K562 (cell line): ENCODE measurements around the gene SKIDA1. TPM values are rescaled to one million over a fixed set of nuclear protein-coding genes. Genes with fewer than 3 reads are reported as not detected.

Source experiments
- ARHGAP35 ChIP-seq: fragments of 450-650 bp; IDR thresholded peaks from 2 replicates; pipeline ENCODE4 v1.6.1; 2018; ENCODE audit not compliant: partially characterized antibody
- CEBPZ ChIP-seq: fragments of 150-350 bp; IDR thresholded peaks from 2 replicates; pipeline ENCODE4 v1.6.1; 2014; ENCODE audit warnings: low read depth, mild to moderate bottlenecking, low read length, borderline replicate concordance
- JUNB ChIP-seq: fragments of 450-650 bp; formaldehyde crosslinking; conservative IDR thresholded peaks from 2 replicates; pipeline ENCODE4 v1.4.0; 2020; ENCODE audit warnings: mild to moderate bottlenecking
- MED1 ChIP-seq: sonication (generic); formaldehyde crosslinking; IDR thresholded peaks from 2 replicates; pipeline ENCODE4 v1.8.1; 2023; ENCODE audit warnings: missing genetic modification reagents, borderline replicate concordance
- MEIS2 ChIP-seq: fragments of 450-650 bp; IDR thresholded peaks from 2 replicates; pipeline ENCODE4 v1.6.1; 2014; ENCODE audit warnings: mild to moderate bottlenecking; ENCODE audit not compliant: partially characterized antibody
- NR3C1 ChIP-seq: sonication (generic); formaldehyde crosslinking; IDR thresholded peaks from 2 replicates; pipeline ENCODE4 v1.8.1; 2022; ENCODE audit warnings: missing genetic modification reagents
- PKNOX1 ChIP-seq: fragments of 450-650 bp; IDR thresholded peaks from 2 replicates; pipeline ENCODE4 v1.6.1; 2016
- RBM34 ChIP-seq: fragments of 200-400 bp; formaldehyde crosslinking; IDR thresholded peaks from 2 replicates; pipeline ENCODE4 v1.6.1; 2018; ENCODE audit warnings: low read length, borderline replicate concordance; ENCODE audit not compliant: insufficient read depth
- SMAD2 ChIP-seq: fragments of 150-350 bp; IDR thresholded peaks from 2 replicates; pipeline ENCODE4 v1.6.1; 2014; ENCODE audit warnings: low read depth, mild to moderate bottlenecking, low read length
- ZC3H8 ChIP-seq: fragments of 450-650 bp; IDR thresholded peaks from 2 replicates; pipeline ENCODE4 v1.6.1; 2017
- polyA plus RNA-seq, 8 experiments: library from polyadenylated mRNA; depleted of rRNA in 4 of 8; stranded (reverse) in 5 of 8; unstranded in 3 of 8; fragments of >200 nt; fragmentation: Nextera tagmentation in 2 of 8; fragmentation: Illumina TruSeq in 1 of 8; extraction: Ambion mirVana in 2 of 8; extraction: Trizol in 1 of 8; gene quantifications; 2 replicates each; pipeline versions ENCODE4 v1.2.1 to v1.2.3, GENCODE V29; 2011 to 2014; ENCODE audit warnings: inconsistent platforms in 1 of 8, missing spikeins in 1 of 8
- total RNA-seq, 7 experiments: library from RNA; depleted of rRNA in 6 of 7; stranded (reverse); fragments of >200 nt in 6 of 7; fragmentation: Illumina TruSeq in 2 of 7; extraction: Trizol in 2 of 7; gene quantifications; 2 replicates each; pipeline versions ENCODE4 v1.2.1 to v1.2.3, GENCODE V29; 2011 to 2021; ENCODE audit warnings: low replicate concordance in 1 of 7
- TF ChIP-seq, protein P1 (sequence below): fragments of 450-650 bp; IDR thresholded peaks from 2 replicates; pipeline ENCODE4 v1.7.1; 2018; ENCODE audit warnings: mild to moderate bottlenecking, low read depth; ENCODE audit not compliant: partially characterized antibody
- TF ChIP-seq, protein P2 (sequence below): fragments of 150-350 bp; conservative IDR thresholded peaks from 2 replicates; pipeline ENCODE4 v1.6.1; 2014; ENCODE audit warnings: low read length
- TF ChIP-seq, protein P3 (sequence below): fragments of 250-450 bp; sonication (Bioruptor Pico); IDR thresholded peaks from 2 replicates; pipeline ENCODE4 v1.5.0; 2021; ENCODE audit warnings: mild to moderate bottlenecking, moderate library complexity

Gene SKIDA1
- total and polyA plus RNA-seq, 9 of the 15 experiments (the other 6 are each of a cell fraction or from before 2014, with no cell fraction given) = 0.05 to 1.1 (median 0.42) TPM

- TF ChIP-seq PKNOX1 (peak; percentile 83), RBM34 (no peak), JUNB (CRISPR knock-in tag) (no peak), CEBPZ (no peak), ZC3H8 (no peak), SMAD2 (no peak), MED1 (no peak), MEIS2 (peak; percentile 92), ARHGAP35 (no peak), NR3C1 (no peak)
- TF ChIP-seq, protein P1, sequence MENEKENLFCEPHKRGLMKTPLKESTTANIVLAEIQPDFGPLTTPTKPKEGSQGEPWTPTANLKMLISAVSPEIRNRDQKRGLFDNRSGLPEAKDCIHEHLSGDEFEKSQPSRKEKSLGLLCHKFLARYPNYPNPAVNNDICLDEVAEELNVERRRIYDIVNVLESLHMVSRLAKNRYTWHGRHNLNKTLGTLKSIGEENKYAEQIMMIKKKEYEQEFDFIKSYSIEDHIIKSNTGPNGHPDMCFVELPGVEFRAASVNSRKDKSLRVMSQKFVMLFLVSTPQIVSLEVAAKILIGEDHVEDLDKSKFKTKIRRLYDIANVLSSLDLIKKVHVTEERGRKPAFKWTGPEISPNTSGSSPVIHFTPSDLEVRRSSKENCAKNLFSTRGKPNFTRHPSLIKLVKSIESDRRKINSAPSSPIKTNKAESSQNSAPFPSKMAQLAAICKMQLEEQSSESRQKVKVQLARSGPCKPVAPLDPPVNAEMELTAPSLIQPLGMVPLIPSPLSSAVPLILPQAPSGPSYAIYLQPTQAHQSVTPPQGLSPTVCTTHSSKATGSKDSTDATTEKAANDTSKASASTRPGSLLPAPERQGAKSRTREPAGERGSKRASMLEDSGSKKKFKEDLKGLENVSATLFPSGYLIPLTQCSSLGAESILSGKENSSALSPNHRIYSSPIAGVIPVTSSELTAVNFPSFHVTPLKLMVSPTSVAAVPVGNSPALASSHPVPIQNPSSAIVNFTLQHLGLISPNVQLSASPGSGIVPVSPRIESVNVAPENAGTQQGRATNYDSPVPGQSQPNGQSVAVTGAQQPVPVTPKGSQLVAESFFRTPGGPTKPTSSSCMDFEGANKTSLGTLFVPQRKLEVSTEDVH = peak; percentile 34
- TF ChIP-seq, protein P2, sequence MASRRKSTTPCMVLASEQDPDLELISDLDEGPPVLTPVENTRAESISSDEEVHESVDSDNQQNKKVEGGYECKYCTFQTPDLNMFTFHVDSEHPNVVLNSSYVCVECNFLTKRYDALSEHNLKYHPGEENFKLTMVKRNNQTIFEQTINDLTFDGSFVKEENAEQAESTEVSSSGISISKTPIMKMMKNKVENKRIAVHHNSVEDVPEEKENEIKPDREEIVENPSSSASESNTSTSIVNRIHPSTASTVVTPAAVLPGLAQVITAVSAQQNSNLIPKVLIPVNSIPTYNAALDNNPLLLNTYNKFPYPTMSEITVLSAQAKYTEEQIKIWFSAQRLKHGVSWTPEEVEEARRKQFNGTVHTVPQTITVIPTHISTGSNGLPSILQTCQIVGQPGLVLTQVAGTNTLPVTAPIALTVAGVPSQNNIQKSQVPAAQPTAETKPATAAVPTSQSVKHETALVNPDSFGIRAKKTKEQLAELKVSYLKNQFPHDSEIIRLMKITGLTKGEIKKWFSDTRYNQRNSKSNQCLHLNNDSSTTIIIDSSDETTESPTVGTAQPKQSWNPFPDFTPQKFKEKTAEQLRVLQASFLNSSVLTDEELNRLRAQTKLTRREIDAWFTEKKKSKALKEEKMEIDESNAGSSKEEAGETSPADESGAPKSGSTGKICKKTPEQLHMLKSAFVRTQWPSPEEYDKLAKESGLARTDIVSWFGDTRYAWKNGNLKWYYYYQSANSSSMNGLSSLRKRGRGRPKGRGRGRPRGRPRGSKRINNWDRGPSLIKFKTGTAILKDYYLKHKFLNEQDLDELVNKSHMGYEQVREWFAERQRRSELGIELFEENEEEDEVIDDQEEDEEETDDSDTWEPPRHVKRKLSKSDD = no peak
- TF ChIP-seq, protein P3, sequence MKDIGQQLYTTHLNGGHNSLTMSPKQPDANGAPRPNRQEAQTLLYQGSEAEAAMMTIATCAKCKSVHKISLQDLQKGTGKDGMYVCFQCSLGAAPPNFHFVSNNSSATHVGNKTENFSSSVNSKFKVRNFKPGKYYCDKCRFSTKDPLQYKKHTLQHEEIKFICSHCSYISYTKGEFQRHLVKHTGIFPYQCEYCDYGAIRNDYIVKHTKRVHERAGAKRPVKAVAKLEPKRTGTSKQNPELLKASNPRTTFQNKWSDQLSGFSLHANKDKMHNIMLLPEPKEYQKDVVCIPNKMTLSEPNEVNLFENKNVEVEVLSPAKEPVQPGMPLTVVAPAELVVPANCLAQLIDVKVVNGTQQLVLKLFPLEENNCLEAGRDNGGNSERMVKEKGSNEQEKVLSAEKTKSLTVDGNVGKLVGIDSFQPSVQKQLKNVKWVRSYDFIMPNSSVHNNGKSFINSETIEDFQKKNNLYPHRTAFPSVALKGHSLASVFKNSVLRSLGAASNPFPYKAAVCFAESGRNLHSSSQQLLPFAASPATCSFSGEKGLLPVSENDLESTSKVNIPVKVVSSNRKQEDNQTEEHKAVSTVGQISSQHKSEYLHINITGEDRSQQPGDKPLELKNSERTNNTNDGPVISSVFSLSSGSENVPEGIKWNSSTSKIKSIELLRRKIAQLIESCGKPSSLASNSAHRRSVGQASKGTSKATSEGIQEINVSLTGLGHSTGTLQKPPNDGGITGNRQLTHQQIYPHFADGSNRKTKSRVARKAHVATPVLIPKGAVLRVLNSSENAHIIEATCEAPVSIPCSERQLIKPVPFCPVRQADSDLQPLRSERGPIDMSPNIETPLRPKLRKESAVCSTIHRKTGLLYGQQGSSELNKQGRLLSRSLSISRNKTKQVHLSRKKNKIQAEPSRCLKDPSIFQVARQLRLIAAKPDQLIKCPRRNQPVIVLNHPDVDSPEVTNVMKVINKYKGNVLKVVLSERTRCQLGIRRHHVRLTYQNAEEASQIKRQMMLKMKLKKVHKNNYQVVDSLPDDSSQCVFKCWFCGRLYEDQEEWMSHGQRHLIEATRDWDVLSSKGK = no peak
These were observed at the start of gene SKIDA1 (continued) for GRCh38 chr10:21525367-21526187.
